GM12878 (cell line): ENCODE measurements around the gene ZNHIT1. TPM values are rescaled to one million over a fixed set of nuclear protein-coding genes. Genes with fewer than 3 reads are reported as not detected.

ENCODE experiments used
- ATAC-seq: fragments of 200-7000 bp; cut with Tn5 transposase; 3 replicates; pipeline ENCODE4 v1.9.1; 2020; ENCODE audit warnings: mild to moderate bottlenecking, moderate library complexity
- BruUV-seq: library from RNA; stranded (reverse); fragments of 400-500 nt; replicated peaks from 2 replicates; lab custom pipeline; 2021; lab: Mats Ljungman, UMichigan
- CTCF ChIA-PET: fragments of 300-600 bp; sonication (Branson Sonifier 250); formaldehyde crosslinking; extraction: SDS; loops from one replicate; lab custom pipeline; 2021; ENCODE audit warnings: inconsistent platforms; lab: Yijun Ruan, JAX
- POLR2A ChIA-PET: fragments of 350-600 bp; formaldehyde crosslinking; extraction: SDS; loops from one replicate; lab custom pipeline; 2021; ENCODE audit warnings: inconsistent platforms; lab: Charles Lee
- RAD21 ChIA-PET: fragments of 300-600 bp; sonication (Branson Sonifier 250); formaldehyde crosslinking; loops from one replicate; lab custom pipeline; 2023; ENCODE audit warnings: antibody characterized with exemption; ENCODE audit not compliant: unreplicated experiment; lab: Charles Lee
- SMC1A ChIA-PET: fragments of 300-600 bp; sonication (Branson Sonifier 250); formaldehyde crosslinking; loops from one replicate; lab custom pipeline; 2023; ENCODE audit not compliant: unreplicated experiment, uncharacterized antibody; lab: Charles Lee
- DNase-seq: peaks from one replicate; pipeline ENCODE4 v3.0.0-alpha.2; 2011; ENCODE audit warnings: low read depth, low spot score
- FAIRE-seq: peaks from 3 replicates; lab custom pipeline; 2011; peaks lifted over from hg19 to GRCh38; lab: Jason Lieb, UNC
- H2AFZ ChIP-seq: 2 replicates; pipeline ENCODE4 v1.6.0; 2011; ENCODE audit warnings: low read depth, low read length, control low read depth; ENCODE audit not compliant: control insufficient read depth
- H3K27ac ChIP-seq: 2 replicates; pipeline ENCODE4 v1.5.1; 2011; ENCODE audit warnings: control low read depth; ENCODE audit not compliant: control insufficient read depth, insufficient read depth
- H3K27me3 ChIP-seq, 2 experiments: replicated peaks in 1 of 2; 2 replicates each; pipeline versions ENCODE4 v1.6.0 to v1.6.1; 2011; ENCODE audit warnings: low read length in 1 of 2; ENCODE audit not compliant: control insufficient read depth in 2 of 2, insufficient read depth in 2 of 2
- H3K36me3 ChIP-seq, 2 experiments: 2 replicates each; pipeline ENCODE4 v1.5.1; 2011; ENCODE audit warnings: low read length in 1 of 2; ENCODE audit not compliant: control insufficient read depth in 2 of 2, insufficient read depth in 2 of 2
- H3K4me1 ChIP-seq: 2 replicates; pipeline ENCODE4 v1.6.1; 2011; ENCODE audit warnings: mild to moderate bottlenecking, low read length, moderate library complexity, mixed read lengths; ENCODE audit not compliant: control insufficient read depth, insufficient read depth
- H3K4me2 ChIP-seq: 2 replicates; pipeline ENCODE4 v1.6.0; 2011; ENCODE audit warnings: control low read depth; ENCODE audit not compliant: control insufficient read depth, insufficient read depth
- H3K4me3 ChIP-seq: fragments of 200-600 bp; sonication (generic); 2 replicates; pipeline ENCODE4 v1.5.1; 2016
- H3K79me2 ChIP-seq: 2 replicates; pipeline ENCODE4 v1.6.0; 2011; ENCODE audit warnings: low read length; ENCODE audit not compliant: control insufficient read depth, insufficient read depth
- H3K9ac ChIP-seq: 2 replicates; pipeline ENCODE4 v1.8.0; 2011; ENCODE audit warnings: low read length, control low read depth, mixed read lengths; ENCODE audit not compliant: control insufficient read depth, insufficient read depth
- H3K9me3 ChIP-seq: replicated peaks from 3 replicates; pipeline ENCODE4 v1.5.1; 2011; ENCODE audit warnings: mild to moderate bottlenecking, low read length; ENCODE audit not compliant: control insufficient read depth, insufficient read depth
- H4K20me1 ChIP-seq: 2 replicates; pipeline ENCODE4 v1.6.0; 2011; ENCODE audit not compliant: control insufficient read depth, insufficient read depth
- ASH2L ChIP-seq: fragments of 300-600, 200-600 bp; sonication (generic); IDR thresholded peaks from 2 replicates; pipeline ENCODE4 v1.6.1; 2017; ENCODE audit warnings: low read depth, mild to moderate bottlenecking, borderline replicate concordance
- ATF7 ChIP-seq: fragments of 450-650 bp; IDR thresholded peaks from 2 replicates; pipeline ENCODE4 v1.6.1; 2016; ENCODE audit warnings: low read depth, mild to moderate bottlenecking
- CBFB ChIP-seq: IDR thresholded peaks from 2 replicates; pipeline ENCODE4 v1.6.1; 2016; ENCODE audit warnings: antibody characterized with exemption, low read depth
- CEBPB ChIP-seq, 2 experiments: fragments of 150-350 bp in 1 of 2; IDR thresholded peaks; 2 replicates each; pipeline ENCODE4 v1.6.1; 2012 to 2014; ENCODE audit warnings: low read depth in 2 of 2, low read length in 2 of 2, borderline replicate concordance in 1 of 2, inconsistent platforms in 1 of 2
- CHD1 ChIP-seq: IDR thresholded peaks from 2 replicates; pipeline ENCODE4 v1.6.1; 2012; ENCODE audit warnings: low read depth, low read length, improper control_type of control experiment
- ESRRA ChIP-seq: IDR thresholded peaks from 2 replicates; pipeline ENCODE4 v1.6.1; 2012; ENCODE audit warnings: mild to moderate bottlenecking, low read length, improper control_type of control experiment
- HCFC1 ChIP-seq: fragments of 150-350 bp; IDR thresholded peaks from 2 replicates; pipeline ENCODE4 v1.6.1; 2014; ENCODE audit warnings: low read length
- IKZF1 ChIP-seq: fragments of 450-650 bp; conservative IDR thresholded peaks from 2 replicates; pipeline ENCODE4 v1.6.1; 2017; ENCODE audit warnings: antibody characterized with exemption, mild to moderate bottlenecking
- IKZF2 ChIP-seq, 2 experiments: fragments of 450-650 bp; IDR thresholded peaks; 2 replicates each; pipeline ENCODE4 v1.6.1; 2017; ENCODE audit warnings: mild to moderate bottlenecking in 2 of 2, moderate library complexity in 2 of 2
- MYC ChIP-seq: IDR thresholded peaks from 2 replicates; pipeline ENCODE4 v1.6.1; 2011; ENCODE audit warnings: mild to moderate bottlenecking, low read length, moderate library complexity, inconsistent platforms; ENCODE audit not compliant: insufficient read depth, insufficient replicate concordance, insufficient read length, severe bottlenecking
- RBBP5 ChIP-seq: fragments of 200-600 bp; sonication (generic); conservative IDR thresholded peaks from 2 replicates; pipeline ENCODE4 v1.6.1; 2016
- SIX5 ChIP-seq: IDR thresholded peaks from 2 replicates; pipeline ENCODE4 v1.6.1; 2011; ENCODE audit warnings: mild to moderate bottlenecking, low read depth, low read length, moderate library complexity; ENCODE audit not compliant: severe bottlenecking
- STAT1 ChIP-seq: fragments of 450-650 bp; conservative IDR thresholded peaks from 2 replicates; pipeline ENCODE4 v1.6.1; 2014; ENCODE audit warnings: antibody characterized with exemption, mild to moderate bottlenecking
- TBL1XR1 ChIP-seq: IDR thresholded peaks from 2 replicates; pipeline ENCODE4 v1.6.1; 2012; ENCODE audit warnings: low read depth, low read length, improper control_type of control experiment
- YBX1 ChIP-seq: fragments of 450-650 bp; IDR thresholded peaks from 2 replicates; pipeline ENCODE4 v1.6.1; 2016; ENCODE audit warnings: antibody characterized with exemption
- WGBS: methylation state at CpG from one replicate; pipeline ENCODE4 v1.1.6; 2016; ENCODE audit warnings: low lambda C conversion rate; ENCODE audit not compliant: insufficient replicate concordance, insufficient coverage; ENCODE audit errors: missing lambda C conversion rate; 5-methylcytosine and 5-hydroxymethylcytosine counted together
- in situ Hi-C: fragments of 300-500 bp; cut with MboI; formaldehyde crosslinking; loops from 9 replicates; pipeline ENCODE4 v1.14.3; 2018; ENCODE audit warnings: mixed read lengths
- intact Hi-C: fragments of 100-400 bp; cut with micrococcal nuclease; formaldehyde crosslinking; loops from one replicate; pipeline ENCODE4 v1.14.2; 2022; ENCODE audit not compliant: unreplicated experiment
- polyA plus RNA-seq, 11 experiments: library from polyadenylated mRNA; depleted of rRNA in 4 of 11; unstranded in 6 of 11; stranded (reverse) in 5 of 11; fragments of >200 nt; fragmentation: Nextera tagmentation in 4 of 11; fragmentation: Illumina TruSeq in 1 of 11; extraction: Ambion mirVana in 4 of 11; extraction: Trizol in 1 of 11; gene quantifications; 1 replicate in 1 of 11; 2 replicates in 10 of 11; pipeline versions ENCODE4 v1.2.1 to v1.2.3, GENCODE V29; 2011 to 2016; ENCODE audit warnings: inconsistent platforms in 2 of 11, missing spikeins in 2 of 11, low read depth in 1 of 11
- total RNA-seq, 4 experiments: library from RNA; depleted of rRNA in 3 of 4; stranded (reverse); fragments of >200 nt in 3 of 4; fragmentation: Illumina TruSeq in 1 of 4; extraction: Trizol in 1 of 4; gene quantifications; 2 replicates each; pipeline versions ENCODE4 v1.2.1 to v1.2.3, GENCODE V29; 2013 to 2021
- TF ChIP-seq, protein P1 (sequence below): IDR thresholded peaks from 2 replicates; pipeline ENCODE4 v1.6.1; 2011; ENCODE audit warnings: low read depth, low read length, improper control_type of control experiment, borderline replicate concordance
- TF ChIP-seq, protein P2 (sequence below): IDR thresholded peaks from 2 replicates; pipeline ENCODE4 v1.6.1; 2012; ENCODE audit warnings: low read length, inconsistent platforms

ZNHIT1 gene
- total and polyA plus RNA-seq, 10 of the 15 experiments (the other 5 are each of a cell fraction or from before 2014, with no cell fraction given): 3.8 to 79.2 (median 44.5) TPM

DNA sequence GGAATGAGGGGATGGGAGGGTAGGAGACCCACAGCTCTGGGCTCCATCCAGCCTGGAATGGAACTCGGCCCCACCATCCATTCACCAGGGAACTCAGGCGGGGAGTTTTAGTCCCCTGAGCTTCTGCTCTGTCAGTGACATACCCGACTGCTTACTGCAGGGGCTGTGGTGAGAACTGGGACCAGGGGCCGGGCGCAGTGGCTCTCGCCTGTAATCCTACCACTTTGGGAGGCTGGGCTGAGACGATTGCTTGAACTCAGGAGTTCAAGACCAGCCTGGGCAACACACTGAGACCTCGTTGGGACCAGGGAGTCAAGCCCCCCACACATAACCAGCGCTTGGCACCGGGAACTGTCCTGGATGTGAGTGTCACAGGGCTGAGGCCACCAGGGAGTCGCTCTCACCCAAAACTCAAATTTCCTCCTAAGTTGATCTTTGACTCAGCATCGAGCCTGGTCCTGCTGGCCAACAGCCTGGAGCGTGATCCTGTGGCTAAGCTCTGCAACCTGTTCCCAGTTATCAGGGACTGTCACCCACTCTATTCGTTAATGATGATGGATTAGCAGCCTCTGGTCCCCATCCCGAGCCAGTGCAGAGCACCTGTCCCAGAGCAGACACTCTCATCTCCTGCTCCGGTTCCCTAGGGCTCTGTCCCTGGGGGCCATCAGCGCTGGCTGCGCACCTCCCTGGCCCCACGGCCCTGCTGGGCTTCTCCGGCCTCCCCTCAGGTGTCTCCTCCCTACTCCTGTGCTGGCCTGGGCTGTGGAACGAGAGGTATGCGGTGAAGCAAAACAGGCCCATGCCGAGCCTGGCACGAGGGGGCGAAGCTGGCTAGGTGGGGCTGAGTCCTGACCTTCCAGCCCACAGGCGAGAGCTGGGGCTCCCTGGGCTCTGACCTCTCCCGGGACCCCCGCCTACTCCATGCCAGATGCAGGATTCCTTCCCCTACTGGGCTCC is 20.5 kb downstream of the ZNHIT1 start:
- POLR2A ChIA-PET: interaction anchor here (0.5 kb wide), 1 partner anchor 12 kb away, joined by 4 read pairs; no protein-coding TSS in a partner anchor
- Histone ChIP-seq H2AFZ (no peak overlapping the region), H3K4me2 (no peak overlapping the region), H3K27ac (no peak overlapping the region), H3K27me3 (no peaks in the 10 kb centered on the region), H3K79me2 (peaks cover 4% of the 10 kb centered on the region), H3K9ac (no peak overlapping the region), H3K36me3 (peaks cover 4 to 14% of the 10 kb centered on the region in 2 experiments; a peak in 3 of 4 replicates), H3K4me3 (no peak overlapping the region), H3K9me3 (no peaks in the 10 kb centered on the region), H3K4me1 (peaks cover 1% of the 10 kb centered on the region; the same call in 1 of the 2 replicates), H4K20me1 (no peaks in the 10 kb centered on the region)
- in situ Hi-C loops: no loop called here
- no TSS peak for BruUV-seq
- no peak for FAIRE-seq
- no peak for TF ChIP-seq CHD1
- TF ChIP-seq CEBPB (IDR thresholded peaks at IDR 0.05; ENCODE audit: borderline replicate concordance in 1 of 2, low read depth in 2 of 2, low read length in 2 of 2): no peak
- no peak for TF ChIP-seq IKZF1
- TF ChIP-seq RBBP5: no peak
- TF ChIP-seq ASH2L: no peak
- no peak for TF ChIP-seq HCFC1
- TF ChIP-seq ESRRA: no peak
- no peak for TF ChIP-seq SIX5
- TF ChIP-seq, protein P1, sequence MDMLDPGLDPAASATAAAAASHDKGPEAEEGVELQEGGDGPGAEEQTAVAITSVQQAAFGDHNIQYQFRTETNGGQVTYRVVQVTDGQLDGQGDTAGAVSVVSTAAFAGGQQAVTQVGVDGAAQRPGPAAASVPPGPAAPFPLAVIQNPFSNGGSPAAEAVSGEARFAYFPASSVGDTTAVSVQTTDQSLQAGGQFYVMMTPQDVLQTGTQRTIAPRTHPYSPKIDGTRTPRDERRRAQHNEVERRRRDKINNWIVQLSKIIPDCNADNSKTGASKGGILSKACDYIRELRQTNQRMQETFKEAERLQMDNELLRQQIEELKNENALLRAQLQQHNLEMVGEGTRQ: no peak
- no peak for TF ChIP-seq IKZF2 (IDR thresholded peaks at IDR 0.05)
- TF ChIP-seq TBL1XR1: no peak
- TF ChIP-seq, protein P2, sequence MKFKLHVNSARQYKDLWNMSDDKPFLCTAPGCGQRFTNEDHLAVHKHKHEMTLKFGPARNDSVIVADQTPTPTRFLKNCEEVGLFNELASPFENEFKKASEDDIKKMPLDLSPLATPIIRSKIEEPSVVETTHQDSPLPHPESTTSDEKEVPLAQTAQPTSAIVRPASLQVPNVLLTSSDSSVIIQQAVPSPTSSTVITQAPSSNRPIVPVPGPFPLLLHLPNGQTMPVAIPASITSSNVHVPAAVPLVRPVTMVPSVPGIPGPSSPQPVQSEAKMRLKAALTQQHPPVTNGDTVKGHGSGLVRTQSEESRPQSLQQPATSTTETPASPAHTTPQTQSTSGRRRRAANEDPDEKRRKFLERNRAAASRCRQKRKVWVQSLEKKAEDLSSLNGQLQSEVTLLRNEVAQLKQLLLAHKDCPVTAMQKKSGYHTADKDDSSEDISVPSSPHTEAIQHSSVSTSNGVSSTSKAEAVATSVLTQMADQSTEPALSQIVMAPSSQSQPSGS: no peak
- no peak for TF ChIP-seq ATF7
- TF ChIP-seq MYC: no peak
- TF ChIP-seq CBFB: no peak
- no peak for TF ChIP-seq YBX1
- no peak for TF ChIP-seq STAT1
- RAD21 ChIA-PET: interaction anchor here (1.1 kb wide), 1 partner anchor 94 kb away, joined by 7 read pairs; no protein-coding TSS in a partner anchor
- DNase-seq: no peak
- SMC1A ChIA-PET: no interaction called here
- intact Hi-C loops: no loop called here
- WGBS: 82% methylated on average over 28 of the region's 28 CpGs
- ATAC-seq: no peak
- CTCF ChIA-PET: interaction anchor here (1.6 kb wide), 1 partner anchor 95 kb away, joined by 4 read pairs; no protein-coding TSS in a partner anchor
